ENCODE data around the gene FUNDC2.

DNA sequence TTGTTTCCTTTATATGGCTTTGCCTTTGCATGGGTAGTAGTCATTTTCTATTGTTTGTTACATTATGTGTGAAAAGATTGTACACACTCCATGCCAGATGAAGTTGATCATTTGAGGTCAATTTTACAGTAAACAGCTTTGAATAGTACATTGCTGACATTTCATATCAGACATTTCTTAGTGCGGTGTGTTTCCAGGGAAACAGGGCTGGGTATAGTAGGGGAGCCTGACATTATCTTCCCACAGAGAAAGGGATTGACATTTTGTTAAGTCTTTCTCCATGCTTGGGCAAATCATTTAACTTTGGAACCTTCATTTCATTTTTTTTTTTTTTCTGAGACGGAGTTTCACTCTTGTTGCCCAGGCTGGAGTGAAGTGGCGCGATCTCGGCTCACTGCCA is 5.0 kb downstream of the FUNDC2 start:
- no peak for TF ChIP-seq POLR2A (IDR thresholded peaks at IDR 0.05; ENCODE audit: low read depth, low read length)
- no peak for TF ChIP-seq RAD21 (IDR thresholded peaks at IDR 0.05; ENCODE audit: low read length)
- no peak for TF ChIP-seq CTCF (conservative IDR thresholded peaks at IDR 0.05; ENCODE audit: low read depth, low read length)
- no peak for TF ChIP-seq SMC3 (IDR thresholded peaks at IDR 0.05; ENCODE audit: low read depth, low read length)
- no peak for TF ChIP-seq CEBPB (IDR thresholded peaks at IDR 0.05; ENCODE audit: low read depth, low read length)
- TF ChIP-seq, protein P1, sequence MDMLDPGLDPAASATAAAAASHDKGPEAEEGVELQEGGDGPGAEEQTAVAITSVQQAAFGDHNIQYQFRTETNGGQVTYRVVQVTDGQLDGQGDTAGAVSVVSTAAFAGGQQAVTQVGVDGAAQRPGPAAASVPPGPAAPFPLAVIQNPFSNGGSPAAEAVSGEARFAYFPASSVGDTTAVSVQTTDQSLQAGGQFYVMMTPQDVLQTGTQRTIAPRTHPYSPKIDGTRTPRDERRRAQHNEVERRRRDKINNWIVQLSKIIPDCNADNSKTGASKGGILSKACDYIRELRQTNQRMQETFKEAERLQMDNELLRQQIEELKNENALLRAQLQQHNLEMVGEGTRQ (IDR thresholded peaks at IDR 0.05; ENCODE audit: low read depth, low read length), result no peak
- TF ChIP-seq CHD1 (IDR thresholded peaks at IDR 0.05; ENCODE audit: low read depth, low read length), result no peak
- TF ChIP-seq MAZ (IDR thresholded peaks at IDR 0.05; ENCODE audit: borderline replicate concordance, low read depth, low read length), result no peak

Measured in IMR-90 (cell line).